ENCODE data around the gene NCOA1.

DNA sequence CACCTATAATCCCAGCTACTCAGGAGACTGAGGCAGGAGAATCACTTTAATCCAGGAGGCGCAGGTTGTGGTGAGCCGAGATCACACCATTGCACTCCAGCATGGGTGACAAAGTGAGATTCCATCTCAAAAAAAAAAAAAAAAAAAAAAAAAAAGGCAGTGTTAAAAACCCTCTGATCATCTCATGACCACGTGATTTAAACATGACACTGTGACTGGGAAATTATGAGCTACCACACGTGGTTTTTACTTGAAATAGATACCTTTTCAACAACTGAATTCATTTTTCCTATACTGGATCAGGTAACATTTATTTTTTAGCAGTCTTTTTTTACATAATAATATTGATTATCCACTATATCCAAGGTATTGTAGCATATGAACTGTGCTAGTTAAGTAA is 199.5 kb downstream of the NCOA1 start:
- TF ChIP-seq CTCF (optimal IDR thresholded peaks at IDR 0.05 in 1 of 3, IDR thresholded peaks at IDR 0.05 in 1 of 3, conservative IDR thresholded peaks at IDR 0.05 in 1 of 3; ENCODE audit: extremely low read depth in 1 of 3, insufficient read depth in 2 of 3, low read length in 3 of 3) (no peak), EZH2 (IDR thresholded peaks at IDR 0.05; ENCODE audit: low read length) (no peak)

Data from keratinocyte (primary cell).